Measurements from ENCODE around the gene RPL38. TPM values are rescaled to one million over a fixed set of nuclear protein-coding genes. Genes with fewer than 3 reads are reported as not detected.

The RPL38 gene
- polyA plus RNA-seq, 1 donor from 2014 or later: 2,084 TPM

GRCh38 chr17:74222399-74222798 is 18.9 kb downstream of the RPL38 start:
- Mint-ChIP-seq H3K4me1 (peaks cover 0 to 4% (median 0%) of the 10 kb centered on the region in 3 donors), H3K27me3 (no peaks in the 10 kb centered on the region), H3K4me3 (no peak overlapping the region), H3K36me3 (peaks cover 6% of the 10 kb centered on the region), H3K9me3 (no peaks in the 10 kb centered on the region), H3K27ac (no peak overlapping the region)

- peaks cover 0 to 4% (median 0%) of the 10 kb centered on the region in 3 donors for H3K4me1 Mint-ChIP-seq
- H3K4me3 Mint-ChIP-seq: peak overlapping the region in 1 of 4 donors; percentile 63
- no peaks in the 10 kb centered on the region for H3K9me3 Mint-ChIP-seq
- H3K27me3 Mint-ChIP-seq: no peaks in the 10 kb centered on the region
- no peak overlapping the region for H3K27ac Mint-ChIP-seq
- H3K36me3 Mint-ChIP-seq: peaks cover 8% of the 10 kb centered on the region
Observed at GRCh38 chr17:74223901-74224300, 20.4 kb downstream of the RPL38 start.

GRCh38 chr17:74224959-74225725 is 21.7 kb downstream of the RPL38 start:
- Mint-ChIP-seq H3K36me3 (peaks cover 11% of the 10 kb centered on the region), H3K4me1 (no peaks in the 10 kb centered on the region), H3K27ac (no peak overlapping the region), H3K9me3 (no peaks in the 10 kb centered on the region), H3K4me3 (no peak overlapping the region), H3K27me3 (no peaks in the 10 kb centered on the region)

GRCh38 chr17:74226252-74226651 is 22.8 kb downstream of the RPL38 start:
- Mint-ChIP-seq H3K27me3 (no peaks in the 10 kb centered on the region), H3K9me3 (no peaks in the 10 kb centered on the region), H3K4me3 (no peak overlapping the region), H3K36me3 (peaks cover 12% of the 10 kb centered on the region), H3K4me1 (no peaks in the 10 kb centered on the region), H3K27ac (no peak overlapping the region)

- H3K27me3 Mint-ChIP-seq: no peaks in the 10 kb centered on the region
- H3K27ac Mint-ChIP-seq: no peak overlapping the region
- no peaks in the 10 kb centered on the region for H3K9me3 Mint-ChIP-seq
- peaks cover 16% of the 10 kb centered on the region for H3K36me3 Mint-ChIP-seq
- H3K4me1 Mint-ChIP-seq: no peaks in the 10 kb centered on the region
- H3K4me3 Mint-ChIP-seq: no peak overlapping the region
Observed at GRCh38 chr17:74227271-74228080, 24.0 kb downstream of the RPL38 start.

GRCh38 chr17:74228306-74228978 is 25.0 kb downstream of the RPL38 start:
- Mint-ChIP-seq H3K27me3 (no peaks in the 10 kb centered on the region), H3K27ac (no peak overlapping the region), H3K4me3 (no peak overlapping the region), H3K4me1 (no peaks in the 10 kb centered on the region), H3K36me3 (peaks cover 16% of the 10 kb centered on the region), H3K9me3 (no peaks in the 10 kb centered on the region)

GRCh38 chr17:74230896-74231295 is 27.4 kb downstream of the RPL38 start:
- Mint-ChIP-seq H3K4me3 (no peak overlapping the region), H3K27ac (no peak overlapping the region), H3K4me1 (peaks cover 2 to 4% (median 3%) of the 10 kb centered on the region in 3 donors), H3K27me3 (no peaks in the 10 kb centered on the region), H3K36me3 (peaks cover 14% of the 10 kb centered on the region), H3K9me3 (no peaks in the 10 kb centered on the region)

- peaks cover 2 to 4% (median 3%) of the 10 kb centered on the region in 3 donors for H3K4me1 Mint-ChIP-seq
- H3K27me3 Mint-ChIP-seq: no peaks in the 10 kb centered on the region
- no peaks in the 10 kb centered on the region for H3K9me3 Mint-ChIP-seq
- H3K4me3 Mint-ChIP-seq: no peak overlapping the region
- H3K36me3 Mint-ChIP-seq: peaks cover 11% of the 10 kb centered on the region
- no peak overlapping the region for H3K27ac Mint-ChIP-seq
Observed at GRCh38 chr17:74231928-74232907, 28.7 kb downstream of the RPL38 start.

- peak overlapping the region in 1 of 3 donors; percentile 17 for H3K27ac Mint-ChIP-seq
- H3K36me3 Mint-ChIP-seq: peaks cover 9% of the 10 kb centered on the region
- no peaks in the 10 kb centered on the region for H3K9me3 Mint-ChIP-seq
- no peaks in the 10 kb centered on the region for H3K27me3 Mint-ChIP-seq
- no peak overlapping the region for H3K4me3 Mint-ChIP-seq
- H3K4me1 Mint-ChIP-seq: peaks cover 2 to 4% (median 3%) of the 10 kb centered on the region in 3 donors
Observed at GRCh38 chr17:74233937-74234336, 30.5 kb downstream of the RPL38 start.

- Mint-ChIP-seq H3K9me3 (no peaks in the 10 kb centered on the region), H3K36me3 (peaks cover 7% of the 10 kb centered on the region), H3K27ac (peak overlapping the region in 1 of 3 donors; percentile 17), H3K4me3 (peak overlapping the region in 1 of 4 donors; percentile 74), H3K4me1 (peaks cover 2 to 4% (median 3%) of the 10 kb centered on the region in 3 donors), H3K27me3 (no peaks in the 10 kb centered on the region)
Observed at GRCh38 chr17:74234486-74234885, 31.0 kb downstream of the RPL38 start.

- Mint-ChIP-seq H3K36me3 (peaks cover 5% of the 10 kb centered on the region), H3K27me3 (no peaks in the 10 kb centered on the region), H3K4me3 (peak overlapping the region in 3 of 4 donors; percentile 50 to 74 (median 70)), H3K4me1 (peaks cover 2 to 4% (median 3%) of the 10 kb centered on the region in 3 donors), H3K9me3 (no peaks in the 10 kb centered on the region), H3K27ac (no peak overlapping the region)
Observed at GRCh38 chr17:74235040-74235581, 31.6 kb downstream of the RPL38 start.

- Mint-ChIP-seq H3K27ac (peak overlapping the region in 1 of 3 donors; percentile 50), H3K36me3 (peaks cover 5% of the 10 kb centered on the region), H3K9me3 (no peaks in the 10 kb centered on the region), H3K27me3 (no peaks in the 10 kb centered on the region), H3K4me1 (peaks cover 2 to 4% (median 3%) of the 10 kb centered on the region in 3 donors), H3K4me3 (peak overlapping the region in 1 of 4 donors; percentile 77)
Observed at GRCh38 chr17:74235911-74236371, 32.5 kb downstream of the RPL38 start.

GRCh38 chr17:74237321-74237720 is 33.8 kb downstream of the RPL38 start:
- Mint-ChIP-seq H3K4me3 (no peak overlapping the region), H3K27me3 (no peaks in the 10 kb centered on the region), H3K36me3 (no peaks in the 10 kb centered on the region), H3K9me3 (no peaks in the 10 kb centered on the region), H3K27ac (no peak overlapping the region), H3K4me1 (peaks cover 2 to 4% (median 3%) of the 10 kb centered on the region in 3 donors)

GRCh38 chr17:74239172-74239571 is 35.7 kb downstream of the RPL38 start:
- H3K36me3 Mint-ChIP-seq: no peaks in the 10 kb centered on the region
- H3K4me1 Mint-ChIP-seq: peaks cover 2 to 4% (median 3%) of the 10 kb centered on the region in 3 donors
- H3K27me3 Mint-ChIP-seq: no peaks in the 10 kb centered on the region
- H3K4me3 Mint-ChIP-seq: no peak overlapping the region
- H3K27ac Mint-ChIP-seq: no peak overlapping the region
- no peaks in the 10 kb centered on the region for H3K9me3 Mint-ChIP-seq
